GM18873 (cell line): ENCODE data around the gene B4GALNT2.
"Not testable (repeated sequence)": the region's sequence is repeated elsewhere in the genome, so short reads cannot be mapped to it uniquely, and the experiment has no call there.

Experiments used
- ATAC-seq: cut with Tn5 transposase; IDR thresholded peaks from one replicate; pipeline ENCODE4 v1.9.1; 2021; ENCODE audit warnings: mild to moderate bottlenecking, moderate library complexity, moderate number of reproducible peaks; ENCODE audit not compliant: unreplicated experiment, low FRiP score

B4GALNT2 gene

GRCh38 chr17:49180303-49180702 is 47.7 kb downstream of the B4GALNT2 start:
- no peak for ATAC-seq

GRCh38 chr17:49180998-49181635 is 48.5 kb downstream of the B4GALNT2 start:
- no peak for ATAC-seq

- no peak for ATAC-seq
Measured at GRCh38 chr17:49183341-49183740, 50.8 kb downstream of the B4GALNT2 start.

- ATAC-seq = no peak
Measured at GRCh38 chr17:49183801-49184200, 51.2 kb downstream of the B4GALNT2 start.

- not testable (repeated sequence) for ATAC-seq
Measured at GRCh38 chr17:49184522-49184921, 52.0 kb downstream of the B4GALNT2 start.

GRCh38 chr17:49185381-49185780 is 52.8 kb downstream of the B4GALNT2 start:
- not testable (repeated sequence) for ATAC-seq

- no peak for ATAC-seq
Measured at GRCh38 chr17:49187301-49187700, 54.7 kb downstream of the B4GALNT2 start.

- no peak for ATAC-seq
Measured at GRCh38 chr17:49190932-49191331, 58.4 kb downstream of the B4GALNT2 start.

- ATAC-seq = peak; percentile 12
Measured at GRCh38 chr17:49191409-49191916, 58.9 kb downstream of the B4GALNT2 start.

GRCh38 chr17:49191917-49192741 is 59.6 kb downstream of the B4GALNT2 start:
- peak; percentile 38 for ATAC-seq

- no peak for ATAC-seq
Measured at GRCh38 chr17:49193513-49194296, 61.1 kb downstream of the B4GALNT2 start.

- no peak for ATAC-seq
Measured at GRCh38 chr17:49194297-49194607, 61.7 kb downstream of the B4GALNT2 start.

GRCh38 chr17:49195751-49196150 is 63.2 kb downstream of the B4GALNT2 start:
- ATAC-seq = no peak

GRCh38 chr17:49196520-49196919 is 64.0 kb downstream of the B4GALNT2 start:
- no peak for ATAC-seq

GRCh38 chr17:49197346-49197998 is 64.9 kb downstream of the B4GALNT2 start:
- no peak for ATAC-seq

GRCh38 chr17:49198211-49198610 is 65.6 kb downstream of the B4GALNT2 start:
- no peak for ATAC-seq

GRCh38 chr17:49200423-49201083 is 68.0 kb downstream of the B4GALNT2 start:
- no peak for ATAC-seq

- ATAC-seq = no peak
Measured at GRCh38 chr17:49201481-49201927, 68.9 kb downstream of the B4GALNT2 start.

- ATAC-seq = no peak
Measured at GRCh38 chr17:49203796-49204195, 71.2 kb downstream of the B4GALNT2 start.

- no peak for ATAC-seq
Measured at GRCh38 chr17:49204516-49204915, 71.9 kb downstream of the B4GALNT2 start.
